Activated CD4-positive, alpha-beta T cell treated with anti-CD3 and anti-CD28 coated beads, Interleukin-2, amount 10 ng/mL, durations not matched to agents 7 days and 5 days (primary cell): ENCODE results near the gene MYL3. TPM values are rescaled to one million over a fixed set of nuclear protein-coding genes. Genes with fewer than 3 reads are reported as not detected.
"Not testable (repeated sequence)": the region's sequence is repeated elsewhere in the genome, so short reads cannot be mapped to it uniquely, and the experiment has no call there.

ENCODE experiments used
- CTCF ChIA-PET: fragments of 350-600 bp; sonication (Branson Sonifier 250); formaldehyde crosslinking; loops from one replicate; lab custom pipeline; 2021; ENCODE audit warnings: antibody characterized with exemption; lab: Charles Lee
- POLR2A ChIA-PET: fragments of 350-600 bp; sonication (Branson Sonifier 250); formaldehyde crosslinking; loops from one replicate; lab custom pipeline; 2021; ENCODE audit warnings: antibody characterized with exemption; lab: Charles Lee
- DNase-seq: peaks from one replicate; pipeline ENCODE4 v3.0.0-alpha.2; 2020
- H3K27ac Mint-ChIP-seq: one replicate; pipeline ENCODE4 v1.8.0; 2021; ENCODE audit warnings: mild to moderate bottlenecking, moderate library complexity, mixed read lengths
- H3K27me3 Mint-ChIP-seq: one replicate; pipeline ENCODE4 v1.8.0; 2021; ENCODE audit warnings: mixed read lengths
- H3K36me3 Mint-ChIP-seq: one replicate; pipeline ENCODE4 v1.8.0; 2021; ENCODE audit warnings: low read depth, mixed read lengths
- H3K4me1 Mint-ChIP-seq: one replicate; pipeline ENCODE4 v1.8.0; 2021; ENCODE audit warnings: mixed read lengths
- H3K4me3 Mint-ChIP-seq: one replicate; pipeline ENCODE4 v1.8.0; 2021; ENCODE audit warnings: mild to moderate bottlenecking, moderate library complexity, mixed read lengths
- H3K9me3 Mint-ChIP-seq: one replicate; pipeline ENCODE4 v1.8.0; 2021; ENCODE audit warnings: mixed read lengths
- total RNA-seq, 2 experiments: library from RNA; stranded (reverse); gene quantifications; one replicate each; pipeline ENCODE4 v1.2.3, GENCODE V29; 2021

The MYL3 gene
- total RNA-seq, 2 experiments from 2014 or later = not detected

DNA sequence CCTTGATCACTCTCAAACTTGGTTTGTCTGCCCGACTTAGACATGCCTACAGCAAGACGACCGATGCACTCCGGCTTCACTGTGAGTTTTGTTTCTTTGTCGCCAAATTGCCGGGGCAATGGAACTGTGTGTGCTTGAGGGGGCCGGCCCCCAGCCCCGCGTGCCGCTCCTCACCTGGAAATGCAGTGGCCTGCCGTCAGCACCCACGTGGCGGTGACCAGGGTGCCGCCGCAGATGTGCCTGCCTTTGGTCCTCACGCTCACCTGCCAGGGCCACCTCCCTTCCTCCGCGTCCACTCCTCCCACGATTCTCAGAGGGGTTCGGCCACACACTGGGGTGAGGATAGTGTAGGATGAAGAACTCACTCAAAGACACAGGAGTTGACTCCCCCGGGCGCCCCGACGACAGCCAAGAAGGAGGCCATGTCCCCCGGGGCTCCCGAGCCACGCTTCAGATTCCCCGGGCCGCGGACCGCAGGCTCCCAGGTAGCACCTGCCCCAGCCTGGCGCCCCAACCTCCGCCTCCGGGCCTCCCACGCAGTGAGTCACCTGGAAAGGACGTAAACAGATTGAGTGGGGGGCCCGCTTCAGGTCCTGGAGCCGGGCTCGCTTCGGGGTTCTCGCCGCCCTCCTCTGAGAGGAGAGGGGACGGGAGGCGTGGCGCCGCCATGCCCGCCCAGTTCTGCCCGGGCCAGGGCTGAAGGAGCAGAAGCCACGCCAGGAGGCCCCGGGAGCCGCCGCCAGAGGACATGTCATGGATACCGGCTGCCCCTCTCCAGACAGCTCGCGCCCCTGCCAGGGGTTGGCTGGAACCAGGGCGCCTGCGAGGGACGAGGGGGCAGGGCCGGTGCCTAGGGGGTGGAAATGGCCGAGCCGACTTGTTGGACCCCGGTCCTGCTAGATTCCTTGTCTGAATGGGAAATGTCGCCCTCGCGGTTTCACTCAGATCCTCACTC is 29.6 kb downstream of the MYL3 start:
- peaks cover 7% of the 10 kb centered on the region for H3K9me3 Mint-ChIP-seq
- CTCF ChIA-PET = interaction anchor here (2.0 kb wide), 1 partner anchor 12 kb away, joined by 7 read pairs; no protein-coding TSS in a partner anchor
- H3K27me3 Mint-ChIP-seq = peaks cover 2% of the 10 kb centered on the region
- peaks cover 9% of the 10 kb centered on the region for H3K4me1 Mint-ChIP-seq
- no peak overlapping the region for H3K4me3 Mint-ChIP-seq
- no peak overlapping the region for H3K27ac Mint-ChIP-seq
- peaks cover 3% of the 10 kb centered on the region for H3K36me3 Mint-ChIP-seq
- no peak for DNase-seq
- POLR2A ChIA-PET = no interaction called here

DNA sequence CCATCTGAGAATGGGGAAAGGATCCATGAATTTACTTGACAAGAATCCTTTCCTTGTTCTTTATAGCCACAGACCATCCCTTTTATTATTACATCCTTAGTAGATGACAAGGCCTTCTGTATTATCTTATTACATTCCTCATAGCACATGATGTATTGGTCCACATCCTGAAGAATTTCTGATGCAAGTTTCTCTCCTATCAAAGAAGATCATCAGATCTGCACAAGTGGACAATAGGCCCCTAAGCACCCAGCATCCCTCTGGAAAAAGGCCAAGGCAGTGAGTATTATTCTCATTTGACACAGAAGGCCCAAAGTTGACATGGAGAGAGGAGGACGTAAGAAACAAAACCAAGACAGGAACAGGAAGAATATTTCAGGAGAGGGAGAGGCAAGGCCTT is 31.4 kb downstream of the MYL3 start:
- POLR2A ChIA-PET = no interaction called here
- no peaks in the 10 kb centered on the region for H3K9me3 Mint-ChIP-seq
- CTCF ChIA-PET = interaction anchor here (0.8 kb wide), 1 partner anchor 429 kb away, joined by 3 read pairs; no protein-coding TSS in a partner anchor

DNA sequence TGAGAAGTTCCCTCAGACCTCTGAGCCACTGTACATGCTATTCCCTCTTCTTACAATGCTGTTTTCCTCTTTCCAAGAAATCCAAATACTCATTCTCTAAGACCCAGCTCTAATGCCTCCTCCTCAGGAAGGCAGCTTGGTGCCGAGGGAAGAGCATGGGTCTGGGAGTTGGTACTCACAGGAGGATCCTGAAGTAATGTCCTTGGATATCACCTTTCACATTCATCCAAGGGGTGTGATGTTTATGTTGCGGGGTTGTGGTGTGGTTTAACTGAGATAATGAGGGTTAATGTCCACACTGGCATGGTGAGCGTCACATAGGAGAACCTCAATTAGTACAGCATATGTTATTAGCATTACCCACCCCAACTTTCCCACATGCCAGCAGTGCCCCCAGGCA is 31.9 kb downstream of the MYL3 start:
- no peak overlapping the region for H3K4me3 Mint-ChIP-seq
- peaks cover 16% of the 10 kb centered on the region for H3K4me1 Mint-ChIP-seq
- ChIA-PET CTCF (no interaction called here), POLR2A (no interaction called here)
- H3K27me3 Mint-ChIP-seq = peaks cover 3% of the 10 kb centered on the region
- no peak for DNase-seq
- no peak overlapping the region for H3K27ac Mint-ChIP-seq
- no peaks in the 10 kb centered on the region for H3K36me3 Mint-ChIP-seq
- H3K9me3 Mint-ChIP-seq = no peaks in the 10 kb centered on the region

More for the DNA sequence above, 31.4 kb downstream of the MYL3 start:
- Mint-ChIP-seq H3K36me3 (no peaks in the 10 kb centered on the region), H3K27me3 (no peaks in the 10 kb centered on the region), H3K27ac (no peak overlapping the region), H3K4me1 (peaks cover 16% of the 10 kb centered on the region), H3K4me3 (no peak overlapping the region)
- DNase-seq = no peak

DNA sequence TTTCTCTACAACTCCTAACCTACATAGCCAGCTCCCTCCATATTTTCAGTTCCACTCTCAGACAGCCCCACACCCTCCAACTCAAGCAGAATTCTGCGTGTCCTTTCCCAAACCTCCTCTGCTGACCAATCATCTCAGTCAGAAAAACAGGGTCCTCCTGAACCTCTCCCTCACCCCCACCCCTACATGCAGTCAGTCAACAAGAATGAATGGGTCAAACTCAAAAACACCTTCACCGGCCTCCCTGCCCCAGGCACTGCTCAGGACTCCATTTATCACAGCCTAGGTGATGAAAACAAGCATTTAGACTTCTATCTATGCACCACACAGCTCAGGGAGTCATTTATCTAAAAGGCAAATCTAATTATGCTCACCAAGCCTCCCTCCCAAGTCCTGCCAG is 32.4 kb downstream of the MYL3 start:
- CTCF ChIA-PET = interaction anchor here (1.5 kb wide), 1 partner anchor 36 kb away, joined by 3 read pairs; no protein-coding TSS in a partner anchor
- Mint-ChIP-seq H3K27ac (no peak overlapping the region), H3K4me3 (no peak overlapping the region), H3K4me1 (peaks cover 16% of the 10 kb centered on the region), H3K9me3 (no peaks in the 10 kb centered on the region), H3K36me3 (no peaks in the 10 kb centered on the region), H3K27me3 (peaks cover 3% of the 10 kb centered on the region)
- POLR2A ChIA-PET = no interaction called here
- DNase-seq = no peak

DNA sequence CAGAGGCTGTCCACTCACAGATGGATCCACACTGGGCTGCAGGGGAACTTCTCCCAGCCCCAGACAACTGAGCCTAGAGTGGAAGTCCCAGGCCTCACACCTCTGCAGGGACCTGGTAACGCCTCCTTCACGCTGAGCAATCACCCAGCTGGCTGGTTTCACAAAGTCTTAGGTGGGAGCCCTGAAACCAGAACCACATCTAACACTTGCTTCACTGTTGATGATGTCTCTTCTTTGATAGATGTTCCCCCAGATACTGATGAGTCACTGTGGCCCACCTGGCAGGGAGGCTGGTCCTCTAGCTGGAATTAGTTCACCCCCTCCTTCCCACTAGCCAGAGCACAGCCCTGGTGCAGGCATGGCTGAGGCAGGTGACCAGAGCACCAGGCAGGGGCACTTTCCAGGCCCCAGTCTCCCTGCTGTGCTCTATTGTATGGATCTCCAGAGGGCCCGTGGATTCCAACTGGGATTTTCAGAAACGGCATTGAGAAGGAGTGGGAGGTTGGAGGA is 33.5 kb downstream of the MYL3 start:
- Mint-ChIP-seq H3K9me3 (no peaks in the 10 kb centered on the region), H3K27me3 (peaks cover 10% of the 10 kb centered on the region), H3K4me3 (no peak overlapping the region), H3K36me3 (no peaks in the 10 kb centered on the region), H3K27ac (no peak overlapping the region), H3K4me1 (peaks cover 16% of the 10 kb centered on the region)
- POLR2A ChIA-PET = no interaction called here
- no peak for DNase-seq
- CTCF ChIA-PET = interaction anchor here (1.5 to 1.9 kb wide), 2 partner anchors 16 to 37 kb away, joined by 3 to 5 read pairs; no protein-coding TSS in a partner anchor

DNA sequence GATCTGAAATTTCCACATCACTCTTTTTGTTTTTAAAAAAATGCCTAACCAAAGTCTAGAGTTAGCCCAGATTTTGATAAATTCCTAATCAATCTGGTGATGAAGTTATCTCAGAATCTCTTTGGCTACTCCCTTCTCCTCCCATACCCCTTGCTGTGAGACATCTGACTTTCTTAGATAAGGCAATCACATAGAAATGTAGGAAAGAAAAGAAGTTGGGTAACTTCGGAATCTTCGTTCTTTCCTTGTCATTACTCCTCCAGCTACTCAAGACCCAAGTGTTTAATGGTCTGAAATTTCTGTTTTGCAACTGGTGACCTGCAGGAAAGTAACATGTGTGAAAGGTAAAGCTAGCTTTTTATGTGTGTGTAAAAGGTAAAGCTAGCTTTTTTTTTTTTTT is 37.8 kb downstream of the MYL3 start:
- no peak for DNase-seq
- ChIA-PET POLR2A (no interaction called here), CTCF (interaction anchor here (0.8 kb wide), 1 partner anchor 162 kb away, joined by 3 read pairs; no protein-coding TSS in a partner anchor)
- Mint-ChIP-seq H3K36me3 (peaks cover 10% of the 10 kb centered on the region), H3K9me3 (peaks cover 26% of the 10 kb centered on the region), H3K4me1 (peaks cover 16% of the 10 kb centered on the region), H3K27ac (no peak overlapping the region), H3K4me3 (no peak overlapping the region), H3K27me3 (peaks cover 14% of the 10 kb centered on the region)

DNA sequence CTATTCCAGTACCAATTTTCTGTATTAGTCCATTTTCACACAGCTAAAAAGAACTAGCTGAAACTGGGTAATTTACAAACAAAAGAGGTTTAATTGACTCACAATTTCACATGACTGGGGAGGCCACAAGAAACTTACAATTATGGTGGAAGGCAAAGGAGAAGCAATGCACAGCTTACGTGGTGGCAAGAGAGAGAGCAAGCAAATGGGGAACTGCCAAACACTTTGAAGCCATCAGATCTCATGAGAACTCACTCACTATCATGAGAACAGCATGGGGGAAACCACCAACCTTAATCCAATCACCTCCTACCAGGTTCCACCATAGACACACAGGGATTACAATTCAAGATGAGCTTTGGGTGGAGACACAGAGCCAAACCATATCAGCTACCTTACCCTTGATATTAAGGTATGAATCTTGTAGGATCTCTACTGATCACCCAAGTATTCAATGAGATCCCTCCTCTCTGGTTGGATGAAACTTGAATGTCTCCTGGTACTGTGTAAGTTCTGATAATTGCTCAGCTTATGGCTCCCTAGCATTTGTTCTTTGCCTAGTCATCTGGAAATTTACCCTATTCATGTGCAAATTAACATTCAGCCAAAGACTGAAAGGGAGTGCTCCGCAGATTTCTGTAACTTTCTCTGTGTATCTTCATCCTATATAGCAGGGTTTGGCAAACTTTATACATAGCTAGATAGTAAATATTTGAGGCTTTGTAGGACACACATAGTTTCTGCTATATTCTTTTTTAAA is 38.9 kb downstream of the MYL3 start:
- Mint-ChIP-seq H3K4me1 (peaks cover 10% of the 10 kb centered on the region), H3K27ac (no peak overlapping the region), H3K4me3 (no peak overlapping the region), H3K27me3 (peaks cover 19% of the 10 kb centered on the region), H3K9me3 (peaks cover 28% of the 10 kb centered on the region), H3K36me3 (peaks cover 12% of the 10 kb centered on the region)
- ChIA-PET POLR2A (no interaction called here), CTCF (no interaction called here)
- no peak for DNase-seq

DNA sequence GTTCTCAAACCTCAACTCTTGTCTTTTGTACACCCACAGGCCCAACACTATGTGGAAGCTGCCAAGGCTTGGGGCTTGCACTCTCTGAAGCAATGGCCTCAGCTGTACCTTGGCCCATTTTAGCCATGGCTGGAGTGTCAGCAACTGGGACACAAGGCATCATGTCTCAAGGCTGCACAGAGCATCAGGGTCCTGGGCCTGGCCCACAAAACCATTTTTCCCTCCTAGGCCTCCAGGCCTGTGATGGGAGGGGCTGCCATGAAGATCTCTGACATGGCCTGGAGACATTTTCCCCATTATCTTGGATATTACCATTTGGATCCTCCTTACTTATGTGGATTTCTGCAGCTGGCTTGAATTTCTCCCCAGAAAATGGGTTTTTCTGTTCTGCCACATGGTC is 39.9 kb downstream of the MYL3 start:
- H3K27me3 Mint-ChIP-seq = peaks cover 21% of the 10 kb centered on the region
- H3K4me1 Mint-ChIP-seq, POLR2A ChIA-PET, H3K4me3 Mint-ChIP-seq, DNase-seq, H3K27ac Mint-ChIP-seq: not testable (repeated sequence)
- CTCF ChIA-PET = interaction anchor here (1.0 kb wide), 1 partner anchor 104 kb away, joined by 3 read pairs; no protein-coding TSS in a partner anchor
- peaks cover 28% of the 10 kb centered on the region for H3K9me3 Mint-ChIP-seq
- peaks cover 12% of the 10 kb centered on the region for H3K36me3 Mint-ChIP-seq

DNA sequence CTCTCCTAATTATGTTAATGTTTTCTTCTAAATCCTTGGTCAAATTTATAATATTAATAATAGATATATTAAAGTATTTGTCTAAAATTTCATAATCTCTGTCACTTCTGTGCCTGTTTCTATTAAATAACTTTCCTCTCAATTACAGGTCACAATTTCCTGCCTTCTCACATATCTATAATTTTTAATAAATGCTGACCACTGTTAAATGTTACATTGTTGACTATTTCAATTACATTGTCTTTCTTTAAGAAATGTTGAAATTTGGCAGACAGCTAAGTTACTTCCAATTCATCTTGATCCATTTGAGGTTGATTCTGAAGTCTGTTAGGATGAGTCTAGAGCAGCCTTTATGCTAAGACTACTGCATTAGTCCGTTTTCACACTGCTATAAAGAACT is 41.7 kb downstream of the MYL3 start:
- POLR2A ChIA-PET = no interaction called here
- Mint-ChIP-seq H3K27me3 (peaks cover 19% of the 10 kb centered on the region), H3K4me1 (no peaks in the 10 kb centered on the region), H3K4me3 (no peak overlapping the region), H3K27ac (no peak overlapping the region), H3K36me3 (peaks cover 12% of the 10 kb centered on the region), H3K9me3 (peaks cover 28% of the 10 kb centered on the region)
- CTCF ChIA-PET = interaction anchor here (0.7 kb wide), 1 partner anchor 242 kb away, joined by 3 read pairs; no protein-coding TSS in a partner anchor
- no peak for DNase-seq

DNA sequence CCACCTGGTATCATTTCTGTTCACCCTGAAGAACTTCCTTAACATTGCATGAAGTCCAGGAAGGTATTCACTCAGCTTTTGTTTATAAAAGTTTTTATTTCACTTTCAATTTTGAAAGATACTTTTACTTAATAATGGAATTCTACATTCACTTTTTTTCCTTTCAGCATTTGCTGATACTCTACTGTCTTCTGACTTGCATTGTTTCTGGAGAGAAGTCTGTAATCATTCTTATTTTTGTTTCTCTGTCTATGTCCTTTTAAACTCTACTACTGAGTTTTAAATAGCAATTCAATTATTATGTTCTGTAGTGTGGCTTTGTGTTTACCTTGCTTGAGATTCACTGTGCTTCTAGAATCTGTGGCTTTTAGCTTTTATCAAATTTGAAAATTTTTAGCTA is 42.4 kb downstream of the MYL3 start:
- H3K4me3 Mint-ChIP-seq = no peak overlapping the region

DNA sequence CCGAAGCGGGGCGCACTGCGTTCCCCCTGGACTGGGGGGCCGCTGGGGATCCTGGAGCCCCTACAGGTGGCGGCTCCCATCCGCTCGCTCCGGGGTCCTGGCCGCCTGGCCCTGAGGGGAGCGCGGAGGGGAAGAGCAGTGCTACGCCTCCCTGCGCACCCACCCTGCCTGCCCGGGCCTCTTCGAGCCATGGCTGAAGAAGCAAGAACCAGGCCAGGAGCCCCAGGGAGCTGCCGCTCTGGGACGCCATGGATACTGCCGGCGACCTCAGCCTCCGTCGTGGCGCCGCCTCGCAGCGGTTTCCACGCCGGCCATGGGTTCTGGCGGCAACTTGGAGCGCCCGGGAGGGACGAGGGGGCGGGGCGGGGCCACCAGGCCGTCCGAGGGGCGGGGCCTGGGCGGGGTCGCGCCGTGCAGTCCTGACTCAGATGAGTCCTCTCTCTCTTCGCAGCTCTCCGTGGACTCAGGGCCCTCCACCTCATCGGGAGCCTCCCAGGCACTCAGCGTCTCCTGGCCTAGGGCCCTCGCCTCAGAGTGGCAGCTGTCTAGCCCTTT is 50.9 kb downstream of the MYL3 start:
- Mint-ChIP-seq H3K9me3 (no peaks in the 10 kb centered on the region), H3K27me3 (peaks cover 15% of the 10 kb centered on the region), H3K27ac (no peak overlapping the region), H3K4me3 (peak overlapping the region; percentile 61), H3K4me1 (peaks cover 23% of the 10 kb centered on the region), H3K36me3 (no peaks in the 10 kb centered on the region)
- ChIA-PET POLR2A (no interaction called here), CTCF (interaction anchor here (0.6 kb wide), 1 partner anchor 623 kb away, joined by 3 read pairs; no protein-coding TSS in a partner anchor)
- peak; percentile 54 for DNase-seq

More for the DNA sequence above, 42.4 kb downstream of the MYL3 start:
- Mint-ChIP-seq H3K4me1 (no peaks in the 10 kb centered on the region), H3K9me3 (peaks cover 28% of the 10 kb centered on the region), H3K27ac (no peak overlapping the region), H3K27me3 (peaks cover 18% of the 10 kb centered on the region), H3K36me3 (peaks cover 12% of the 10 kb centered on the region)
- ChIA-PET POLR2A (no interaction called here), CTCF (interaction anchor here (0.7 kb wide), 1 partner anchor 243 kb away, joined by 3 read pairs; no protein-coding TSS in a partner anchor)
- no peak for DNase-seq

DNA sequence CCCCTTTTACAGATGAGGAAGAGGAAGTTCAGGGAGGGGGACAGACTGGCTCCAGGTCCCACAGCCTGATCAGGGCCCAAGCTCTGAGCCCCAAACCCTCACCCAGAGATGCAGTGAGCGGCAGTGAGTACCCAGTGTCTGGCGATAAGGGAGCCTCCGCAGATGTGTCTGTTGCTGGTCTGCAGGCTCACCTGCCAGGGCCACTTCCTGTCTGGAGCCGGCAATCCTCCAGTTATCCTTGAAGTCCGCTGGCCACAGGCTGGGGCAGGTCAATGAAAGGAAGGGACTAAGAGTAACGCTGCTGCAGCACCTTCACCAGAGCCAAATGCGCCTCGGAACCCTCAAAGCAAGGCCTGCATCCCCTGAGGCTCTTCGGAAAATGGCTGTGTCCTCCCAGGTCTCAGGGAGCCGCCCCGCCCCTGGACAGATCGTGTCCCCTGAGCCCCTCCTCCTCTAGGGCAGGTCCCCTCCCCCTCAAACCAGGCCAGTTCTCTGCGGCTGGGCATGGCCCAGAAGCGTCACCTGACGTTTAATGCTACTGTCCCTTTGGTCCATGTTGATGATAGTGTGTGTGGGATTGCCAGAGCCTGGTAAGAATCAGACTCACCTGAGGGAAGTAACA is 51.5 kb downstream of the MYL3 start:
- ChIA-PET CTCF (interaction anchor here (0.6 to 1.0 kb wide), 2 partner anchors 15 to 623 kb away, joined by 3 read pairs; no protein-coding TSS in a partner anchor), POLR2A (no interaction called here)
- H3K4me1 Mint-ChIP-seq = peaks cover 23% of the 10 kb centered on the region
- no peak overlapping the region for H3K27ac Mint-ChIP-seq
- H3K4me3 Mint-ChIP-seq = no peak overlapping the region
- H3K36me3 Mint-ChIP-seq = no peaks in the 10 kb centered on the region
- H3K9me3 Mint-ChIP-seq = no peaks in the 10 kb centered on the region
- no peak for DNase-seq
- H3K27me3 Mint-ChIP-seq = peaks cover 15% of the 10 kb centered on the region
